Astrocyte (in vitro differentiated cells and primary cell): ENCODE measurements around the gene FAM43B.

Source experiments
- CTCF ChIP-seq: IDR thresholded peaks from 2 replicates; pipeline ENCODE4 v1.5.1; 2011; ENCODE audit warnings: low read depth, mild to moderate bottlenecking, inconsistent platforms, low read length, moderate library complexity; ENCODE audit not compliant: insufficient read depth
- EZH2 ChIP-seq: IDR thresholded peaks from 2 replicates; pipeline ENCODE4 v1.6.1; 2012; ENCODE audit warnings: mild to moderate bottlenecking, low read length, inconsistent platforms; ENCODE audit not compliant: insufficient read depth

- TF ChIP-seq CTCF (no peak), EZH2 (no peak)
These were observed 25.7 kb downstream of the FAM43B start for GRCh38 chr1:20578062-20578461.
